Liver (tissue), 9 donors: ENCODE data around the gene ZNF334. TPM values are rescaled to one million over a fixed set of nuclear protein-coding genes. Genes with fewer than 3 reads are reported as not detected.

Experiments
- DNase-seq: peaks from one replicate; pipeline ENCODE4 v3.0.0-alpha.2; 2017; ENCODE audit warnings: low spot score
- H3K27ac ChIP-seq, 2 donors: one replicate each; pipeline ENCODE4 v1.7.0; 2013; ENCODE audit warnings: inconsistent platforms in 2 of 2, low read length in 2 of 2, control low read depth in 1 of 2, low read depth in 1 of 2, mild to moderate bottlenecking in 1 of 2
- H3K27me3 ChIP-seq, 4 donors: one replicate each; pipeline versions ENCODE4 v1.6.1 to v1.7.0; 2013; ENCODE audit warnings: low read length in 3 of 4, inconsistent platforms in 1 of 4, mild to moderate bottlenecking in 1 of 4, moderate library complexity in 1 of 4; ENCODE audit not compliant: control insufficient read depth in 4 of 4, insufficient read depth in 4 of 4
- H3K36me3 ChIP-seq, 4 donors: one replicate each; pipeline versions ENCODE4 v1.6.1 to v1.7.0; 2013; ENCODE audit warnings: low read length in 3 of 4, mild to moderate bottlenecking in 3 of 4, low read depth in 1 of 4, moderate library complexity in 1 of 4; ENCODE audit not compliant: control insufficient read depth in 4 of 4, insufficient read depth in 3 of 4
- H3K4me1 ChIP-seq, 4 donors: one replicate each; pipeline versions ENCODE4 v1.6.1 to v1.7.0; 2013; ENCODE audit warnings: low read length in 3 of 4, mild to moderate bottlenecking in 3 of 4, moderate library complexity in 1 of 4; ENCODE audit not compliant: control insufficient read depth in 4 of 4, insufficient read depth in 4 of 4
- H3K4me3 ChIP-seq, 3 donors: one replicate each; pipeline versions ENCODE4 v1.6.1 to v1.7.0; 2013; ENCODE audit warnings: low read length in 3 of 3, control low read depth in 1 of 3, low read depth in 1 of 3, mild to moderate bottlenecking in 1 of 3
- H3K9ac ChIP-seq, 2 donors: one replicate each; pipeline ENCODE4 v1.7.0; 2013; ENCODE audit warnings: low read length in 2 of 2, mild to moderate bottlenecking in 2 of 2, moderate library complexity in 2 of 2, control low read depth in 1 of 2, low read depth in 1 of 2
- H3K9me3 ChIP-seq, 4 donors: one replicate each; pipeline versions ENCODE4 v1.6.1 to v1.7.0; 2013; ENCODE audit warnings: low read length in 3 of 4; ENCODE audit not compliant: control insufficient read depth in 4 of 4
- CTCF ChIP-seq: fragments of 150-350 bp; IDR thresholded peaks from 2 replicates; pipeline ENCODE4 v1.5.1; 2017; ENCODE audit warnings: improper control_type of control experiment, low read depth, low read length; ENCODE audit not compliant: missing input control
- EGR1 ChIP-seq, 2 donors: IDR thresholded peaks; 2 replicates each; pipeline ENCODE4 v1.6.1; 2016 to 2018; ENCODE audit warnings: antibody characterized with exemption in 2 of 2, low read depth in 2 of 2
- FOXA1 ChIP-seq: IDR thresholded peaks from 2 replicates; pipeline ENCODE4 v1.6.1; 2016; ENCODE audit warnings: antibody characterized with exemption
- GABPA ChIP-seq, 2 donors: IDR thresholded peaks in 1 of 2; conservative IDR thresholded peaks in 1 of 2; 2 replicates each; pipeline ENCODE4 v1.6.1; 2016; ENCODE audit warnings: antibody characterized with exemption in 2 of 2, mild to moderate bottlenecking in 1 of 2, moderate library complexity in 1 of 2
- HNF4A ChIP-seq, 2 donors: conservative IDR thresholded peaks; 2 replicates each; pipeline ENCODE4 v1.6.1; 2016; ENCODE audit warnings: antibody characterized with exemption in 2 of 2, mild to moderate bottlenecking in 2 of 2
- MAX ChIP-seq: IDR thresholded peaks from 2 replicates; pipeline ENCODE4 v1.6.1; 2016; ENCODE audit warnings: antibody characterized with exemption
- RXRA ChIP-seq, 2 donors: IDR thresholded peaks; 2 replicates each; pipeline ENCODE4 v1.6.1; 2017 to 2018; ENCODE audit warnings: antibody characterized with exemption in 2 of 2, mild to moderate bottlenecking in 1 of 2
- TAF1 ChIP-seq: conservative IDR thresholded peaks from 2 replicates; pipeline ENCODE4 v1.6.1; 2016; ENCODE audit warnings: antibody characterized with exemption, mild to moderate bottlenecking
- ZBTB33 ChIP-seq: IDR thresholded peaks from 2 replicates; pipeline ENCODE4 v1.6.1; 2016; ENCODE audit warnings: antibody characterized with exemption
- WGBS: extraction: QIAGEN DNeasy Blood & Tissue Kit; methylation state at CpG from one replicate; pipeline ENCODE4 v1.1.7; 2013; 5-methylcytosine and 5-hydroxymethylcytosine counted together
- polyA plus RNA-seq, 2 donors: library from polyadenylated mRNA; stranded (reverse) in 1 of 2; unstranded in 1 of 2; fragments of 200-250 nt in 1 of 2; fragments of >200 nt in 1 of 2; fragmentation: Nextera tagmentation in 1 of 2; extraction: Ambion mirVana in 1 of 2; gene quantifications; one replicate each; pipeline versions ENCODE4 v1.2.1 to v1.2.3, GENCODE V29; 2013 to 2015
- total RNA-seq, 2 donors: library from RNA; depleted of rRNA; stranded (reverse); fragments of >200 nt; gene quantifications; one replicate each; pipeline ENCODE4 v1.2.3, GENCODE V29; 2014
- donor health status: healthy.
- donor health status: healthy.
- donor health status: healthy.
- donor health status: healthy.
- donor health status: healthy.

ZNF334 gene
- total and polyA plus RNA-seq, 4 donors = 0.65 to 3.3 (median 1.2) TPM

GRCh38 chr20:46553926-46554325 lies 40.6 kb upstream of the ZNF334 start:
- no peaks in the 10 kb centered on the region for H3K4me1 ChIP-seq
- TF ChIP-seq CTCF (no peak), HNF4A (conservative IDR thresholded peaks at IDR 0.05) (no peak), FOXA1 (no peak), MAX (no peak), GABPA (IDR thresholded peaks at IDR 0.05 in 1 of 2, conservative IDR thresholded peaks at IDR 0.05 in 1 of 2) (no peak), ZBTB33 (no peak), RXRA (IDR thresholded peaks at IDR 0.05) (no peak), EGR1 (IDR thresholded peaks at IDR 0.05; ENCODE audit: low read depth in 2 of 2) (no peak)
- H3K27ac ChIP-seq = no peak overlapping the region
- no peak overlapping the region for H3K4me3 ChIP-seq
- no peaks in the 10 kb centered on the region for H3K9me3 ChIP-seq
- H3K9ac ChIP-seq = no peak overlapping the region
- 96% methylated on average over 3 of the region's 3 CpGs for WGBS
- H3K36me3 ChIP-seq = no peaks in the 10 kb centered on the region
- DNase-seq = no peak
- H3K27me3 ChIP-seq = no peaks in the 10 kb centered on the region

- Histone ChIP-seq H3K9me3 (no peaks in the 10 kb centered on the region), H3K27me3 (no peaks in the 10 kb centered on the region), H3K4me3 (no peak overlapping the region), H3K4me1 (no peaks in the 10 kb centered on the region), H3K27ac (no peak overlapping the region), H3K9ac (no peak overlapping the region), H3K36me3 (no peaks in the 10 kb centered on the region)
- WGBS = 85% methylated on average over 4 of the region's 4 CpGs
- TF ChIP-seq GABPA (IDR thresholded peaks at IDR 0.05 in 1 of 2, conservative IDR thresholded peaks at IDR 0.05 in 1 of 2) (no peak), RXRA (IDR thresholded peaks at IDR 0.05) (no peak), TAF1 (no peak), EGR1 (IDR thresholded peaks at IDR 0.05; ENCODE audit: low read depth in 2 of 2) (no peak), CTCF (no peak), FOXA1 (no peak)
- no peak for DNase-seq
Measured at GRCh38 chr20:46552460-46553420, 39.4 kb upstream of the ZNF334 start.
